VCaP (cell line): ENCODE results near the gene TMEM38B.
"Not testable (repeated sequence)": the region's sequence is repeated elsewhere in the genome, so short reads cannot be mapped to it uniquely, and the experiment has no call there.

Source experiments
- H3K27ac ChIP-seq: fragments of 450-650 bp; 2 replicates; pipeline ENCODE4 v1.5.1; 2017
- TF ChIP-seq, protein P1 (sequence below): fragments of 450-650 bp; conservative IDR thresholded peaks from 2 replicates; pipeline ENCODE4 v1.5.1; 2017; ENCODE audit warnings: mild to moderate bottlenecking, moderate library complexity

TMEM38B gene

DNA sequence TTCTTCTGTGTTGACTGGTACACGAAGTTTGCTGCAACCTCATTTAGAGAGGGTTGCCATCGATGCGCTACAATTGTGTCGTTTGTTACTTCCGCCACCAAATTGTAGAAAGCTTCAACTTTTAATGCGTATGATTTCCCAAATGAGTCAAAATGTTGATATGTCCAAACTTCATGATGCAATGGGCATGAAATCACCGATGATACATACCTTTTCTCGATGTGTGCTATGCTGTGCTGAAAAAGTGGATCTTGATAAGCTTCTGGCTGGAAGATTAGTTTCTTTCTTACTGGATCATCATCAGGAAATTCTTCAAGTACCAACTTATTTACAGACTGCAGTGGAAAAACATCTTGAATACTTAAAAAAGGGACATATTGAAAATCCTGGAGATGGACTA, 65.7 kb downstream of the TMEM38B start:
- no peak overlapping the region for H3K27ac ChIP-seq
- TF ChIP-seq, protein P1, sequence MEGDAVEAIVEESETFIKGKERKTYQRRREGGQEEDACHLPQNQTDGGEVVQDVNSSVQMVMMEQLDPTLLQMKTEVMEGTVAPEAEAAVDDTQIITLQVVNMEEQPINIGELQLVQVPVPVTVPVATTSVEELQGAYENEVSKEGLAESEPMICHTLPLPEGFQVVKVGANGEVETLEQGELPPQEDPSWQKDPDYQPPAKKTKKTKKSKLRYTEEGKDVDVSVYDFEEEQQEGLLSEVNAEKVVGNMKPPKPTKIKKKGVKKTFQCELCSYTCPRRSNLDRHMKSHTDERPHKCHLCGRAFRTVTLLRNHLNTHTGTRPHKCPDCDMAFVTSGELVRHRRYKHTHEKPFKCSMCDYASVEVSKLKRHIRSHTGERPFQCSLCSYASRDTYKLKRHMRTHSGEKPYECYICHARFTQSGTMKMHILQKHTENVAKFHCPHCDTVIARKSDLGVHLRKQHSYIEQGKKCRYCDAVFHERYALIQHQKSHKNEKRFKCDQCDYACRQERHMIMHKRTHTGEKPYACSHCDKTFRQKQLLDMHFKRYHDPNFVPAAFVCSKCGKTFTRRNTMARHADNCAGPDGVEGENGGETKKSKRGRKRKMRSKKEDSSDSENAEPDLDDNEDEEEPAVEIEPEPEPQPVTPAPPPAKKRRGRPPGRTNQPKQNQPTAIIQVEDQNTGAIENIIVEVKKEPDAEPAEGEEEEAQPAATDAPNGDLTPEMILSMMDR: no peak

DNA sequence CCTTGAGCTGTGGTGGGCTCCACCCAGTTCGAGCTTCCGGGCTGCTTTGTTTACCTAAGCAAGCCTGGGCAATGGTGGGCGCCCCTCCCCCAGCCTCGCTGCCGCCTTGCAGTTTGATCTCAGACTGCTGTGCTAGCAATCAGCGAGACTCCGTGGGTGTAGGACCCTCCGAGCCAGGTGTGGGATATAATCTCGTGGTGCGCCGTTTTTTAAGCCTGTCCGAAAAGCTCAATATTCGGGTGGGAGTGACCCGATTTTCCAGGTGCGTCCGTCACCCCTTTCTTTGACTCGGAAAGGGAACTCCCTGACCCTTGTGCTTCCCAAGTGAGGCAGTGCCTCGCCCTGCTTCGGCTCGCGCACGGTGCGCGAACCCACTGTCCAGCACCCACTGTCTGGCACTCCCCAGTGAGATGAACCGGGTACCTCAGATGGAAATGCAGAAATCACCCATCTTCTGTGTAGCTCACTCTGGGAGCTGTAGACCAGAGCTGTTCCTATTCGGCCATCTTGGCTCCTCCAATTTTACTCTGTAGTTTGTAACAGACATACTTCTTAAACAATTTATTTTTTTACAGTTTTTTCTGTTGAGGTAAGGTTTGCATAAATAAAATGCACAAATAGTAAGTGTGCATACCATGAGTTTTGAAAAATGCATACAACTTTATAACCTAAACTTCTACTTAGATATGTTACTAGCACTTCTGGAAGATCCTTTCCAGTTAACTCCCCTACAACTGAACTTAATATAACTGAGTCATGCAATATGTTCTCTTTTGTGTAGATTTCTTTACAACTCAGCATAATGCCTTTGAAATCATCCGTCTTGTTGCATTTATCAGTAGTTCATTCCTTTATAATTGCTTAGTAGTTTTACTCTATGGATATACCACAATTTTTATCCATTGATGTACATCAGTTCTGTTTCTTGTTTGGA, 88.5 kb downstream of the TMEM38B start:
- H3K27ac ChIP-seq: not testable (repeated sequence)

DNA sequence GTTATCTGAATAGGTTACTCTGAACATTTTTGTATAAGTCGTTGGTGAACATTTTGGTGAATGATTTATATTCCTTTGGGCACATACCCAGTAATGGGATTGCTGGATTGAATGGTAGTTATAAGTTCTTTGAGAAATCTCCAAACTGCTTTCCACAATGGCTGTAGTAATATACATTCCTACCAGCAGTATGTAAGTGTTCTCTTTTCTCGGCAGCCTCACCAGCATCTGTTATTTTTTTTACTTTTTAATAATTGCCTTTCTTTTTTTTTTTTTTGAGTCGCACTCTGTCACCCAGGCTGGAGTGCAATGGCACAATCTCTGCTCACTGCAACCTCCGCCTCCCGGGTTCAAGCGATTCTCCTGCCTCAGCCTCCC, 89.1 kb downstream of the TMEM38B start:
- not testable (repeated sequence) for H3K27ac ChIP-seq

DNA sequence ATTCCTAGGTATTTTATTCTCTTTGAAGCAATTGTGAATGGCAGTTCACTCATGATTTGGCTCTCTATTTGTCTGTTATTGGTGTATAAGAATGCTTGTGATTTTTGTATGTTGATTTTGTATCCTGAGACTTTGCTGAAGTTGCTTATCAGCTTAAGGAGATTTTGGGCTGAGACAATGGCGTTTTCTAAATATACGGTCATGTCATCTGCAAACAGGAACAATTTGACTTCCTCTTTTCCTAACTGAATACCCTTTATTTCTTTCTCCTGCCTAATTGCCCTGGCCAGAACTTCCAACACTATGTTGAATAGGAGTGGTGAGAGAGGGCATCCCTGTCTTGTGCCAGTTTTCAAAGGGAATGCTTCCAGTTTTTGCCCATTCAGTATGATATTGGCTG, 92.5 kb downstream of the TMEM38B start:
- not testable (repeated sequence) for H3K27ac ChIP-seq

DNA sequence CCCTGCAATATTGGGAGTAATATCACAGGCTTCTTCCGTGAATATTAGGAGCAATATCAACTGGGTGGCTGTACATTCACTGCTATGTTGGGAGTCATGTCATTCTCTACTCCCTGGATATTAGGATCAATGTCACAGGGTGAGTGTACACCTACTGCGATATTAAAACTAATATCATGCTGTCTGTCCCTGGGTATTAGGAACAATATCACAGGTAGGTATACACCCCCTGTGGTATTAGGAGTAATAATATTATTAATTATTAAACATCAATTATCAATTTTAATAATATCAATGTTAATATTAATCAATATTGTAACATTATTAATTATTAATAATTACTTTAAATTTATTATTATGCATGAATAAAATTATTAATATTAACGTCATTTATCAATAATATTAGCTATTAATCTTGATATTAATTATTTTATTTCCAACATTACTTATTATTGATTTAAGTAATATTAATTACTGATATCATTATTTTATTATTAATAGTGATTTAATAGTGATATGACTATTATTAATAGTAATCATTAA, 121.9 kb downstream of the TMEM38B start:
- H3K27ac ChIP-seq: no peak overlapping the region
- TF ChIP-seq, protein P1: no peak

DNA sequence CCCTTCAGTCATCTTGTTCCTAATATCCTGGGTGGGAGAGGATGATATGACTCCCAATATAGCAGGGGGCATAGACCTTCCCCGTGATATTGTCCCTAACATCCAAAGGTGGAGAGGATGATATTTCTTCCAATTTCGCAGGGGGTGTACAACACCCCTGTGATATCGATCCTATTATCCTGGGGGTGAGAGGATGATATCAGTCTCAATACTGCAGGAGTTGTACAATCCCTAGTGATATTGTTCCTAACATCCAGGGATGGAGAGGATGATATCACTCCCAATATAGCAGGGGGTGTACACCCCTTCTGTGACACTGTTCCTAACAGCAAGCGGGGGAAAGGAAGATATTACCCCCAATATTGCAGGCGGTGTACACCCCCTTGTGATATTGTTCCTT, 122.6 kb downstream of the TMEM38B start:
- no peak overlapping the region for H3K27ac ChIP-seq
- TF ChIP-seq, protein P1: no peak

DNA sequence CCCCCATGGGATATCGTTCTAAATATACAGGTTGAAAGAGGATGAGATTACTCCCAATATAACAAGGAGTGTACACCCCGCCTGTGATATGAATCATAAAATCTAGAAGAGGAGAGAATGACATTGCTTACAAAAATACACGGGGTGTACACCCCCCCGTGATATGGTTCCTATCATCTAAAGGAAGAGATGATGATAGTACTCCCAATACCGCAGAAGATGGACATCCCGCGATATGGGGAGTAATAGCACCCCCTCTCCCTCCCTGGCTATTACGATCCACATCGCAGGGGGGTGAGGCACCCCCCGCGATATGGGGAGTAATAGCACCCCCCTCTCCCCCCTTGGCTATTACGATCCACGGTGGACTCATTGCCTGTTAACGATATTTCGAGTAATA, 124.6 kb downstream of the TMEM38B start:
- TF ChIP-seq, protein P1: no peak
- H3K27ac ChIP-seq: no peak overlapping the region

DNA sequence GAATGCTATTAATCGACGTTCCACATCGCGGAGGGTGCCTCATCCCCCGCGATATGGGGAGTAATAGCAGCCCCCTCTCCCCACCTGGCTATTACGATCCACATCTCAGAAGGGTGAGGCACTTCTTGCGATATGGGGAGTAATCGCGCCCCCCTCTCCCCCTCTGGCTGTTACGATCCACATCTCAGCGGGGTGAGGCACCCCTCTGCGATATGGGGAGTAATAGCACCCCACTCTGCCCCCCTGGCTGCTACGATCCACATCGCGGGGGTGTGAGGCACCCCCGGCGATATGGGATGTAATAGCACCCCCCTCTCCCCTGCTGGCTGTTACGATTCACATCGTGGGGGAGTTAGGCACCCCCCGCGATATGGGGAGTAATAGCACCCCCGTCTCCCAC, 128.5 kb downstream of the TMEM38B start:
- TF ChIP-seq, protein P1: no peak
- H3K27ac ChIP-seq: no peak overlapping the region
